H1 (cell line): Measurements from ENCODE around the gene LTB4R. TPM values are rescaled to one million over a fixed set of nuclear protein-coding genes. Genes with fewer than 3 reads are reported as not detected.

Source experiments
- RBBP5 ChIP-seq: IDR thresholded peaks from 2 replicates; pipeline ENCODE4 v1.7.1; 2012; ENCODE audit warnings: low read depth, mild to moderate bottlenecking, inconsistent platforms, low read length, moderate library complexity, borderline replicate concordance
- SIX5 ChIP-seq: IDR thresholded peaks from 2 replicates; pipeline ENCODE4 v1.6.1; 2011; ENCODE audit warnings: mild to moderate bottlenecking, low read depth, low read length
- polyA plus RNA-seq, 7 experiments: library from polyadenylated mRNA; depleted of rRNA in 3 of 7; stranded (reverse) in 5 of 7; unstranded in 2 of 7; fragments of >200 nt in 5 of 7; fragments of 200-250 nt in 2 of 7; gene quantifications; 1 replicate in 5 of 7; 2 replicates in 1 of 7; 4 replicates in 1 of 7; pipeline versions ENCODE4 v1.2.1 to v1.2.3, GENCODE V29; 2011 to 2013; ENCODE audit warnings: missing spikeins in 2 of 7, mixed read lengths in 2 of 7
- total RNA-seq: library from RNA; stranded (reverse); fragmentation: NEBNext Ultra II Directional; extraction: Animal tissue kit (Norgen Biotek cat#: 25700); gene quantifications from 2 replicates; pipeline ENCODE4 v1.2.1, GENCODE V29; 2021

LTB4R gene
- total and polyA plus RNA-seq, 2 of the 8 experiments (the other 6 are each of a cell fraction or from before 2014, with no cell fraction given): 4.1 to 6.7 TPM

- TF ChIP-seq RBBP5 (no peak), SIX5 (no peak)
Observed at GRCh38 chr14:24266344-24267244, 44.7 kb upstream of the LTB4R start (continued).
